ENCODE measurements around the gene PNP. TPM values are rescaled to one million over a fixed set of nuclear protein-coding genes. Genes with fewer than 3 reads are reported as not detected.

PNP gene
- total and polyA plus RNA-seq, 2 donors (not counting 1 experiment from before 2014, with no cell fraction given): 42.0 to 119 TPM

- H3K4me3 Mint-ChIP-seq: peak overlapping the region; percentile 69
- Histone ChIP-seq H3K79me2 (ENCODE audit: control insufficient read depth, insufficient read depth, low read length) (peaks cover 64% of the 10 kb centered on the region), H3K9ac (ENCODE audit: low read length) (no peak overlapping the region), H3K27me3 (replicated peaks in 1 of 4; ENCODE audit: control extremely low read depth in 1 of 4, control insufficient read depth in 3 of 4, insufficient read depth in 4 of 4, low read length in 3 of 4) (no peaks in the 10 kb centered on the region), H3K36me3 (replicated peaks in 1 of 2; ENCODE audit: control extremely low read depth in 1 of 2, control insufficient read depth in 1 of 2, extremely low read depth in 1 of 2, insufficient read depth in 2 of 2, low read length in 1 of 2) (peaks cover 24 to 58% of the 10 kb centered on the region in 2 experiments), H2AFZ (ENCODE audit: insufficient read depth, low read depth, low read length, poor library complexity, severe bottlenecking) (no peak overlapping the region), H3K27ac (ENCODE audit: low read length in 2 of 2) (no peak overlapping the region), H3K4me3 (ENCODE audit: control extremely low read depth in 1 of 5, extremely low read depth in 1 of 5, insufficient read depth in 1 of 5, low read depth in 2 of 5, low read length in 4 of 5) (no peak overlapping the region), H3K4me2 (replicated peaks; ENCODE audit: low read depth, low read length, poor library complexity, severe bottlenecking) (no peak overlapping the region), H3K9me3 (ENCODE audit: control extremely low read depth in 1 of 3, control insufficient read depth in 2 of 3, insufficient read depth in 1 of 3, low read length in 2 of 3) (no peaks in the 10 kb centered on the region), H4K20me1 (ENCODE audit: control insufficient read depth, insufficient read depth, low read length, poor library complexity, severe bottlenecking) (peaks cover 14% of the 10 kb centered on the region), H3K4me1 (ENCODE audit: control insufficient read depth in 2 of 2, insufficient read depth in 2 of 2, low read length in 2 of 2) (peaks cover 42 to 45% of the 10 kb centered on the region in 2 donors)
- no peak for ATAC-seq (ENCODE audit: low read depth)
- H3K9me3 Mint-ChIP-seq (ENCODE audit: insufficient read depth): no peaks in the 10 kb centered on the region
- no CpG with 5 or more reads among the region's 2 CpGs for WGBS (ENCODE audit: insufficient coverage)
- ChIA-PET POLR2A (no interaction called here), CTCF (interaction anchor here (0.9 to 1.2 kb wide), 2 partner anchors 24 to 145 kb away, joined by 4 to 6 read pairs; no protein-coding TSS in a partner anchor)
- intact Hi-C loops (cut with micrococcal nuclease): no loop called here
- H3K27me3 Mint-ChIP-seq: no peaks in the 10 kb centered on the region
- peaks cover 70% of the 10 kb centered on the region for H3K4me1 Mint-ChIP-seq
- peak overlapping the region; percentile 80 for H3K27ac Mint-ChIP-seq
- no peak for TF ChIP-seq EZH2 (IDR thresholded peaks at IDR 0.05; ENCODE audit: borderline replicate concordance, insufficient read depth, low read depth, low read length, poor library complexity, severe bottlenecking)
- TF ChIP-seq, protein P1, sequence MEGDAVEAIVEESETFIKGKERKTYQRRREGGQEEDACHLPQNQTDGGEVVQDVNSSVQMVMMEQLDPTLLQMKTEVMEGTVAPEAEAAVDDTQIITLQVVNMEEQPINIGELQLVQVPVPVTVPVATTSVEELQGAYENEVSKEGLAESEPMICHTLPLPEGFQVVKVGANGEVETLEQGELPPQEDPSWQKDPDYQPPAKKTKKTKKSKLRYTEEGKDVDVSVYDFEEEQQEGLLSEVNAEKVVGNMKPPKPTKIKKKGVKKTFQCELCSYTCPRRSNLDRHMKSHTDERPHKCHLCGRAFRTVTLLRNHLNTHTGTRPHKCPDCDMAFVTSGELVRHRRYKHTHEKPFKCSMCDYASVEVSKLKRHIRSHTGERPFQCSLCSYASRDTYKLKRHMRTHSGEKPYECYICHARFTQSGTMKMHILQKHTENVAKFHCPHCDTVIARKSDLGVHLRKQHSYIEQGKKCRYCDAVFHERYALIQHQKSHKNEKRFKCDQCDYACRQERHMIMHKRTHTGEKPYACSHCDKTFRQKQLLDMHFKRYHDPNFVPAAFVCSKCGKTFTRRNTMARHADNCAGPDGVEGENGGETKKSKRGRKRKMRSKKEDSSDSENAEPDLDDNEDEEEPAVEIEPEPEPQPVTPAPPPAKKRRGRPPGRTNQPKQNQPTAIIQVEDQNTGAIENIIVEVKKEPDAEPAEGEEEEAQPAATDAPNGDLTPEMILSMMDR (IDR thresholded peaks at IDR 0.05): no peak
- no peak for DNase-seq
These were observed 3.4 kb downstream of the PNP start for GRCh38 chr14:20472536-20473169.

DNA sequence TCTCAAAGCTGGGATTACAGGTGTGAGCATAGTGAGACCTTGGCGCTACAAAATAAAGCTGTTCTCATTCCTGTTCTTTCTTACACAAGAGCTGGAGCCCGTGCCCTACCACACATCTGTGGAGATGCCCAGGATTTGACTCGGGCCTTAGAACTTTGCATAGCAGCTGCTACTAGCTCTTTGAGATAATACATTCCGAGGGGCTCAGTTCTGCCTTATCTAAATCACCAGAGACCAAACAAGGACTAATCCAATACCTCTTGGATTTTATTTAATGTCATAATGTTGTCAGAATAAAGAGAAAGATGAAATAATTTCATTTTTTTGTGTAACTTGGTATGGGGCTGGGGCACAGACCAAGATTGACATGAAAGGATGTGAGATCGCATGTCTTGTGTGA, 7.6 kb downstream of the PNP start:
- peak overlapping the region; percentile 93 for H3K27ac Mint-ChIP-seq
- Histone ChIP-seq H3K9ac (ENCODE audit: low read length) (peak overlapping the region; percentile 14), H4K20me1 (ENCODE audit: control insufficient read depth, insufficient read depth, low read length, poor library complexity, severe bottlenecking) (peaks cover 6% of the 10 kb centered on the region), H3K27me3 (replicated peaks in 1 of 4; ENCODE audit: control extremely low read depth in 1 of 4, control insufficient read depth in 3 of 4, insufficient read depth in 4 of 4, low read length in 3 of 4) (no peaks in the 10 kb centered on the region), H3K27ac (ENCODE audit: low read length in 2 of 2) (peak overlapping the region; percentile 71 to 77), H2AFZ (ENCODE audit: insufficient read depth, low read depth, low read length, poor library complexity, severe bottlenecking) (peak overlapping the region; percentile 18), H3K4me2 (replicated peaks; ENCODE audit: low read depth, low read length, poor library complexity, severe bottlenecking) (peak overlapping the region; percentile 54), H3K36me3 (replicated peaks in 1 of 2; ENCODE audit: control extremely low read depth in 1 of 2, control insufficient read depth in 1 of 2, extremely low read depth in 1 of 2, insufficient read depth in 2 of 2, low read length in 1 of 2) (peaks cover 24 to 67% of the 10 kb centered on the region in 2 experiments), H3K4me3 (ENCODE audit: control extremely low read depth in 1 of 5, extremely low read depth in 1 of 5, insufficient read depth in 1 of 5, low read depth in 2 of 5, low read length in 4 of 5) (peak overlapping the region in 1 of 5 experiments; percentile 30), H3K4me1 (ENCODE audit: control insufficient read depth in 2 of 2, insufficient read depth in 2 of 2, low read length in 2 of 2) (peaks cover 33 to 34% of the 10 kb centered on the region in 2 donors), H3K9me3 (ENCODE audit: control extremely low read depth in 1 of 3, control insufficient read depth in 2 of 3, insufficient read depth in 1 of 3, low read length in 2 of 3) (no peaks in the 10 kb centered on the region), H3K79me2 (ENCODE audit: control insufficient read depth, insufficient read depth, low read length) (peaks cover 41% of the 10 kb centered on the region)
- H3K9me3 Mint-ChIP-seq (ENCODE audit: insufficient read depth): no peaks in the 10 kb centered on the region
- CTCF ChIA-PET: interaction anchor here (0.8 to 1.9 kb wide), 5 partner anchors 61 to 186 kb away, joined by 3 to 7 read pairs (median 3); no protein-coding TSS in a partner anchor
- H3K27me3 Mint-ChIP-seq: no peaks in the 10 kb centered on the region
- 73% methylated on average over 2 of the region's 5 CpGs for WGBS (ENCODE audit: insufficient coverage)
- peaks cover 48% of the 10 kb centered on the region for H3K4me1 Mint-ChIP-seq
- POLR2A ChIA-PET: interaction anchor here (1.5 kb wide), 1 partner anchor 15 kb away, joined by 3 read pairs; no protein-coding TSS in a partner anchor
- TF ChIP-seq, protein P1 (IDR thresholded peaks at IDR 0.05): no peak
- TF ChIP-seq EZH2 (IDR thresholded peaks at IDR 0.05; ENCODE audit: borderline replicate concordance, insufficient read depth, low read depth, low read length, poor library complexity, severe bottlenecking): no peak
- intact Hi-C loops (cut with micrococcal nuclease): loop anchor here (1.0 kb wide), 1 partner anchor 13 kb away; no protein-coding TSS in a partner anchor
- peak overlapping the region; percentile 58 for H3K4me3 Mint-ChIP-seq
- ATAC-seq (ENCODE audit: low read depth): no peak
- DNase-seq: no peak

Measured in B cell (primary cell).